K562 (cell line): ENCODE results near the gene AURKB. TPM values are rescaled to one million over a fixed set of nuclear protein-coding genes. Genes with fewer than 3 reads are reported as not detected.

ENCODE experiments used
- BRF1 ChIP-seq: IDR thresholded peaks from 3 replicates; pipeline ENCODE4 v1.6.1; 2011; ENCODE audit warnings: borderline replicate concordance, mild to moderate bottlenecking; ENCODE audit not compliant: insufficient read length; ENCODE audit errors: extremely low read depth
- CHCHD3 ChIP-seq: fragments of 250-450 bp; sonication (Bioruptor Pico); IDR thresholded peaks from 2 replicates; pipeline ENCODE4 v2.1.2; 2022; ENCODE audit warnings: mild to moderate bottlenecking
- CXXC5 ChIP-seq: fragments of 250-450 bp; sonication (Bioruptor Pico); IDR thresholded peaks from 2 replicates; pipeline ENCODE4 v1.8.0; 2022; ENCODE audit warnings: inconsistent platforms, mild to moderate bottlenecking, moderate library complexity
- HDGF ChIP-seq: fragments of 450-650 bp; IDR thresholded peaks from 2 replicates; pipeline ENCODE4 v1.6.1; 2016
- KDM5B ChIP-seq: fragments of 200-600 bp; sonication (generic); IDR thresholded peaks from 2 replicates; pipeline ENCODE4 v1.6.1; 2012; ENCODE audit warnings: low read depth, mild to moderate bottlenecking, moderate library complexity, low read length, control low read depth, inconsistent platforms; ENCODE audit not compliant: insufficient replicate concordance
- MEIS2 ChIP-seq: fragments of 450-650 bp; IDR thresholded peaks from 2 replicates; pipeline ENCODE4 v1.6.1; 2014; ENCODE audit warnings: mild to moderate bottlenecking; ENCODE audit not compliant: partially characterized antibody
- MYNN ChIP-seq, 2 experiments: sonication (generic); formaldehyde crosslinking in 1 of 2; IDR thresholded peaks; 2 replicates each; pipeline versions ENCODE4 v1.5.0 to v1.6.1; 2016 to 2020; ENCODE audit warnings: antibody characterized with exemption in 1 of 2, missing genetic modification reagents in 1 of 2
- NR2C2 ChIP-seq, 2 experiments: fragments of 200-800 bp in 1 of 2; sonication (Bioruptor generic) in 1 of 2; sonication (generic) in 1 of 2; formaldehyde crosslinking in 1 of 2; IDR thresholded peaks; 2 replicates each; pipeline versions ENCODE4 v1.6.1 to v1.8.0; 2016 to 2022; ENCODE audit warnings: mild to moderate bottlenecking in 1 of 2, missing compliant biosample characterization in 1 of 2, missing genetic modification characterization in 1 of 2, missing genetic modification reagents in 1 of 2
- RBFOX2 ChIP-seq: fragments of 200-400 bp; formaldehyde crosslinking; IDR thresholded peaks from 2 replicates; pipeline ENCODE4 v1.6.1; 2017; ENCODE audit warnings: low read depth, mild to moderate bottlenecking, low read length, moderate library complexity
- SMAD3 ChIP-seq: fragments of 450-650 bp; formaldehyde crosslinking; conservative IDR thresholded peaks from 2 replicates; pipeline ENCODE4 v1.4.0; 2020; ENCODE audit warnings: mild to moderate bottlenecking
- TRIM24 ChIP-seq, 2 experiments: fragments of 450-650 bp; IDR thresholded peaks; 2 replicates each; pipeline ENCODE4 v1.6.1; 2016
- polyA plus RNA-seq, 8 experiments: library from polyadenylated mRNA; depleted of rRNA in 4 of 8; stranded (reverse) in 5 of 8; unstranded in 3 of 8; fragments of >200 nt; fragmentation: Nextera tagmentation in 2 of 8; fragmentation: Illumina TruSeq in 1 of 8; extraction: Ambion mirVana in 2 of 8; extraction: Trizol in 1 of 8; gene quantifications; 2 replicates each; pipeline versions ENCODE4 v1.2.1 to v1.2.3, GENCODE V29; 2011 to 2014; ENCODE audit warnings: inconsistent platforms in 1 of 8, missing spikeins in 1 of 8
- total RNA-seq, 7 experiments: library from RNA; depleted of rRNA in 6 of 7; stranded (reverse); fragments of >200 nt in 6 of 7; fragmentation: Illumina TruSeq in 2 of 7; extraction: Trizol in 2 of 7; gene quantifications; 2 replicates each; pipeline versions ENCODE4 v1.2.1 to v1.2.3, GENCODE V29; 2011 to 2021; ENCODE audit warnings: low replicate concordance in 1 of 7
- TF ChIP-seq, protein P1 (sequence below), 3 experiments: fragments of 200-800 bp in 1 of 3; fragments of 250-450 bp in 1 of 3; fragments of 450-650 bp in 1 of 3; sonication (Bioruptor Pico) in 1 of 3; sonication (Bioruptor generic) in 1 of 3; formaldehyde crosslinking in 1 of 3; IDR thresholded peaks; 2 replicates each; pipeline versions ENCODE4 v1.6.1 to v1.8.0; 2016 to 2022; ENCODE audit warnings: mild to moderate bottlenecking in 2 of 3, missing genetic modification characterization in 2 of 3, missing compliant biosample characterization in 1 of 3, moderate library complexity in 1 of 3
- TF ChIP-seq, protein P2 (sequence below): fragments of 450-650 bp; formaldehyde crosslinking; conservative IDR thresholded peaks from 2 replicates; pipeline ENCODE4 v1.4.0; 2022; ENCODE audit warnings: mild to moderate bottlenecking, missing genetic modification characterization
- TF ChIP-seq, protein P3 (sequence below): fragments of 450-650 bp; IDR thresholded peaks from 2 replicates; pipeline ENCODE4 v1.6.1; 2018; ENCODE audit not compliant: partially characterized antibody
- TF ChIP-seq, protein P4 (sequence below): fragments of 250-450 bp; sonication (Bioruptor Pico); IDR thresholded peaks from 2 replicates; pipeline ENCODE4 v1.5.0; 2020; ENCODE audit warnings: mild to moderate bottlenecking

The AURKB gene
- total and polyA plus RNA-seq, 9 of the 15 experiments (the other 6 are each of a cell fraction or from before 2014, with no cell fraction given), result 27.2 to 114 (median 74.8) TPM

DNA sequence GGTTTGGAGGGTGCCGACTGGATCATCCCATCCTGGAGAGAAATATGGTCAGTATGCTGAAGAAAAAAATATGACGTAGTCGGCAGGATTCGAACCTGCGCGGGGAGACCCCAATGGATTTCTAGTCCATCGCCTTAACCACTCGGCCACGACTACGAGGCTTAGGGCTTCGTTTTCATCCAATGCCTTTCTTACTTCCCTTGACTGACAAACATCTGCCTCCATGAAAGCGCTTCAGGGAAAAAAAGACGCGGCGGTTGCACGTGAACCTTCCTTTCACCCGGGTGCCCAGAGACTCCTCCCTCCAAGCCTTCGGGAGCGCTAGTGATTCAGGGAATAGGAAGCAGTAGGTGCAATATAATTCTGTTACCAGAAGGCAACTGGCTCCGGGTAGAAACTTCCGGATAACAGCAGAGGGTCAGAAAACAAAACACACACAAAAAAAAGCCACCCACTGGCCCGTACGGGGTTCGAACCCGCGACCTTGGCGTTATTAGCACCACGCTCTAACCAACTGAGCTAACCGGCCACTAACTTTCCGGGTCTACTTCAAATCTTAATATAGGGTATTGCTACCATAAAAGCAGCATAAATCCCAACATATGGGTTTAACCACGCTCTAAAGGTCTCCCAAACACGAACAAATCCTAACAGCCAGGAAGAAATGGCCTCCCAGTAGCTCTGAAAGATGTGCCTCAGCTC is 16.3 kb upstream of the AURKB start (continued):
- TF ChIP-seq, protein P1, sequence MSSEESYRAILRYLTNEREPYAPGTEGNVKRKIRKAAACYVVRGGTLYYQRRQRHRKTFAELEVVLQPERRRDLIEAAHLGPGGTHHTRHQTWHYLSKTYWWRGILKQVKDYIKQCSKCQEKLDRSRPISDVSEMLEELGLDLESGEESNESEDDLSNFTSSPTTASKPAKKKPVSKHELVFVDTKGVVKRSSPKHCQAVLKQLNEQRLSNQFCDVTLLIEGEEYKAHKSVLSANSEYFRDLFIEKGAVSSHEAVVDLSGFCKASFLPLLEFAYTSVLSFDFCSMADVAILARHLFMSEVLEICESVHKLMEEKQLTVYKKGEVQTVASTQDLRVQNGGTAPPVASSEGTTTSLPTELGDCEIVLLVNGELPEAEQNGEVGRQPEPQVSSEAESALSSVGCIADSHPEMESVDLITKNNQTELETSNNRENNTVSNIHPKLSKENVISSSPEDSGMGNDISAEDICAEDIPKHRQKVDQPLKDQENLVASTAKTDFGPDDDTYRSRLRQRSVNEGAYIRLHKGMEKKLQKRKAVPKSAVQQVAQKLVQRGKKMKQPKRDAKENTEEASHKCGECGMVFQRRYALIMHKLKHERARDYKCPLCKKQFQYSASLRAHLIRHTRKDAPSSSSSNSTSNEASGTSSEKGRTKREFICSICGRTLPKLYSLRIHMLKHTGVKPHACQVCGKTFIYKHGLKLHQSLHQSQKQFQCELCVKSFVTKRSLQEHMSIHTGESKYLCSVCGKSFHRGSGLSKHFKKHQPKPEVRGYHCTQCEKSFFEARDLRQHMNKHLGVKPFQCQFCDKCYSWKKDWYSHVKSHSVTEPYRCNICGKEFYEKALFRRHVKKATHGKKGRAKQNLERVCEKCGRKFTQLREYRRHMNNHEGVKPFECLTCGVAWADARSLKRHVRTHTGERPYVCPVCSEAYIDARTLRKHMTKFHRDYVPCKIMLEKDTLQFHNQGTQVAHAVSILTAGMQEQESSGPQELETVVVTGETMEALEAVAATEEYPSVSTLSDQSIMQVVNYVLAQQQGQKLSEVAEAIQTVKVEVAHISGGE (CRISPR knock-in tag; IDR thresholded peaks at IDR 0.05), result peak in 2 of 3 experiments; percentile 56 to 94; a peak in 3 of 6 replicates
- peak; percentile 18 for TF ChIP-seq SMAD3 (CRISPR knock-in tag)
- TF ChIP-seq HDGF, result no peak
- peak; percentile 85 for TF ChIP-seq KDM5B
- TF ChIP-seq CXXC5 (CRISPR knock-in tag), result peak; percentile 51
- TF ChIP-seq, protein P2, sequence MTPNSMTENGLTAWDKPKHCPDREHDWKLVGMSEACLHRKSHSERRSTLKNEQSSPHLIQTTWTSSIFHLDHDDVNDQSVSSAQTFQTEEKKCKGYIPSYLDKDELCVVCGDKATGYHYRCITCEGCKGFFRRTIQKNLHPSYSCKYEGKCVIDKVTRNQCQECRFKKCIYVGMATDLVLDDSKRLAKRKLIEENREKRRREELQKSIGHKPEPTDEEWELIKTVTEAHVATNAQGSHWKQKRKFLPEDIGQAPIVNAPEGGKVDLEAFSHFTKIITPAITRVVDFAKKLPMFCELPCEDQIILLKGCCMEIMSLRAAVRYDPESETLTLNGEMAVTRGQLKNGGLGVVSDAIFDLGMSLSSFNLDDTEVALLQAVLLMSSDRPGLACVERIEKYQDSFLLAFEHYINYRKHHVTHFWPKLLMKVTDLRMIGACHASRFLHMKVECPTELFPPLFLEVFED (CRISPR knock-in tag), result peak; percentile 86; the same call in 1 of the 2 replicates
- TF ChIP-seq, protein P3, sequence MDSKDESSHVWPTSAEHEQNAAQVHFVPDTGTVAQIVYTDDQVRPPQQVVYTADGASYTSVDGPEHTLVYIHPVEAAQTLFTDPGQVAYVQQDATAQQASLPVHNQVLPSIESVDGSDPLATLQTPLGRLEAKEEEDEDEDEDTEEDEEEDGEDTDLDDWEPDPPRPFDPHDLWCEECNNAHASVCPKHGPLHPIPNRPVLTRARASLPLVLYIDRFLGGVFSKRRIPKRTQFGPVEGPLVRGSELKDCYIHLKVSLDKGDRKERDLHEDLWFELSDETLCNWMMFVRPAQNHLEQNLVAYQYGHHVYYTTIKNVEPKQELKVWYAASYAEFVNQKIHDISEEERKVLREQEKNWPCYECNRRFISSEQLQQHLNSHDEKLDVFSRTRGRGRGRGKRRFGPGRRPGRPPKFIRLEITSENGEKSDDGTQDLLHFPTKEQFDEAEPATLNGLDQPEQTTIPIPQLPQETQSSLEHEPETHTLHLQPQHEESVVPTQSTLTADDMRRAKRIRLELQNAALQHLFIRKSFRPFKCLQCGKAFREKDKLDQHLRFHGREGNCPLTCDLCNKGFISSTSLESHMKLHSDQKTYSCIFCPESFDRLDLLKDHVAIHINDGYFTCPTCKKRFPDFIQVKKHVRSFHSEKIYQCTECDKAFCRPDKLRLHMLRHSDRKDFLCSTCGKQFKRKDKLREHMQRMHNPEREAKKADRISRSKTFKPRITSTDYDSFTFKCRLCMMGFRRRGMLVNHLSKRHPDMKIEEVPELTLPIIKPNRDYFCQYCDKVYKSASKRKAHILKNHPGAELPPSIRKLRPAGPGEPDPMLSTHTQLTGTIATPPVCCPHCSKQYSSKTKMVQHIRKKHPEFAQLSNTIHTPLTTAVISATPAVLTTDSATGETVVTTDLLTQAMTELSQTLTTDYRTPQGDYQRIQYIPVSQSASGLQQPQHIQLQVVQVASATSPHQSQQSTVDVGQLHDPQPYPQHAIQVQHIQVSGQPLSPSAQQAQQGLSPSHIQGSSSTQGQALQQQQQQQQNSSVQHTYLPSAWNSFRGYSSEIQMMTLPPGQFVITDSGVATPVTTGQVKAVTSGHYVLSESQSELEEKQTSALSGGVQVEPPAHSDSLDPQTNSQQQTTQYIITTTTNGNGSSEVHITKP, result peak; percentile 35
- TF ChIP-seq MYNN (IDR thresholded peaks at IDR 0.05), result peak; percentile 21; the same call in 1 of the 2 replicates
- no peak for TF ChIP-seq MYNN (CRISPR knock-in tag; IDR thresholded peaks at IDR 0.05)
- TF ChIP-seq TRIM24 (IDR thresholded peaks at IDR 0.05), result 0 out of 4 replicates have a peak, but pooled peaks of 1 of the 2 experiments have one; percentile 36
- TF ChIP-seq, protein P4, sequence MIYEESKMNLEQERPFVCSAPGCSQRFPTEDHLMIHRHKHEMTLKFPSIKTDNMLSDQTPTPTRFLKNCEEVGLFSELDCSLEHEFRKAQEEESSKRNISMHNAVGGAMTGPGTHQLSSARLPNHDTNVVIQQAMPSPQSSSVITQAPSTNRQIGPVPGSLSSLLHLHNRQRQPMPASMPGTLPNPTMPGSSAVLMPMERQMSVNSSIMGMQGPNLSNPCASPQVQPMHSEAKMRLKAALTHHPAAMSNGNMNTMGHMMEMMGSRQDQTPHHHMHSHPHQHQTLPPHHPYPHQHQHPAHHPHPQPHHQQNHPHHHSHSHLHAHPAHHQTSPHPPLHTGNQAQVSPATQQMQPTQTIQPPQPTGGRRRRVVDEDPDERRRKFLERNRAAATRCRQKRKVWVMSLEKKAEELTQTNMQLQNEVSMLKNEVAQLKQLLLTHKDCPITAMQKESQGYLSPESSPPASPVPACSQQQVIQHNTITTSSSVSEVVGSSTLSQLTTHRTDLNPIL, result peak; percentile 74; the same call in 1 of the 2 replicates
- TF ChIP-seq RBFOX2, result 0 out of 2 replicates have a peak, but pooled peaks have one; percentile 32
- TF ChIP-seq NR2C2 (CRISPR knock-in tag; IDR thresholded peaks at IDR 0.05), result no peak
- peak; percentile 57; the same call in 1 of the 2 replicates for TF ChIP-seq NR2C2 (tag; IDR thresholded peaks at IDR 0.05)
- TF ChIP-seq MEIS2, result no peak
- no peak for TF ChIP-seq BRF1
- peak; percentile 61; the same call in 1 of the 2 replicates for TF ChIP-seq CHCHD3 (CRISPR knock-in tag)
